ENCODE results near the gene SPACA7.

- TF ChIP-seq ZNF274 (IDR thresholded peaks at IDR 0.05; ENCODE audit: low read depth, low read length) (no peak), SUZ12 (IDR thresholded peaks at IDR 0.05; ENCODE audit: extremely low read depth, insufficient read depth, insufficient read length) (no peak), YY1 (IDR thresholded peaks at IDR 0.05; ENCODE audit: insufficient read depth, insufficient read length) (no peak)
Measured at GRCh38 chr13:112447761-112448603, 71.8 kb downstream of the SPACA7 start.
